ENCODE data around the gene DIP2C.

The DIP2C gene

GRCh38 chr10:625333-625696 lies 64.2 kb downstream of the DIP2C start:
- H3K27me3 ChIP-seq (ENCODE audit: insufficient read depth, low read length) = no peaks in the 10 kb centered on the region
- H2AFZ ChIP-seq (ENCODE audit: low read length, unreplicated experiment) = peak overlapping the region; percentile 37
- no peaks in the 10 kb centered on the region for H3K36me3 ChIP-seq (ENCODE audit: insufficient read depth, low read length)
- H3K4me1 ChIP-seq (ENCODE audit: control insufficient read depth, insufficient read depth, low read length, unreplicated experiment) = peaks cover 24% of the 10 kb centered on the region
- H3K79me2 ChIP-seq (ENCODE audit: control insufficient read depth, insufficient read depth, low read length, unreplicated experiment) = peaks cover 10% of the 10 kb centered on the region
- peak overlapping the region; percentile 38 for H3K4me3 ChIP-seq (ENCODE audit: low read depth, low read length)
- H3K27ac ChIP-seq (ENCODE audit: low read depth, low read length) = peak overlapping the region; percentile 76

GRCh38 chr10:624605-625332 lies 64.7 kb downstream of the DIP2C start:
- peak overlapping the region; percentile 38 for H3K4me3 ChIP-seq (ENCODE audit: low read depth, low read length)
- peak overlapping the region; percentile 37 for H2AFZ ChIP-seq (ENCODE audit: low read length, unreplicated experiment)
- H3K27ac ChIP-seq (ENCODE audit: low read depth, low read length) = peak overlapping the region; percentile 76
- no peaks in the 10 kb centered on the region for H3K36me3 ChIP-seq (ENCODE audit: insufficient read depth, low read length)
- H3K27me3 ChIP-seq (ENCODE audit: insufficient read depth, low read length) = no peaks in the 10 kb centered on the region
- H3K79me2 ChIP-seq (ENCODE audit: control insufficient read depth, insufficient read depth, low read length, unreplicated experiment) = peaks cover 10% of the 10 kb centered on the region
- H3K4me1 ChIP-seq (ENCODE audit: control insufficient read depth, insufficient read depth, low read length, unreplicated experiment) = peaks cover 24% of the 10 kb centered on the region

GRCh38 chr10:624312-624604 lies 65.2 kb downstream of the DIP2C start:
- Histone ChIP-seq H2AFZ (ENCODE audit: low read length, unreplicated experiment) (no peak overlapping the region), H3K79me2 (ENCODE audit: control insufficient read depth, insufficient read depth, low read length, unreplicated experiment) (peaks cover 10% of the 10 kb centered on the region), H3K4me1 (ENCODE audit: control insufficient read depth, insufficient read depth, low read length, unreplicated experiment) (peaks cover 24% of the 10 kb centered on the region), H3K4me3 (ENCODE audit: low read depth, low read length) (peak overlapping the region; percentile 38; the same call in 1 of the 2 replicates), H3K27me3 (ENCODE audit: insufficient read depth, low read length) (no peaks in the 10 kb centered on the region), H3K36me3 (ENCODE audit: insufficient read depth, low read length) (no peaks in the 10 kb centered on the region), H3K27ac (ENCODE audit: low read depth, low read length) (peak overlapping the region; percentile 76; the same call in 1 of the 2 replicates)

GRCh38 chr10:623477-624311 lies 65.8 kb downstream of the DIP2C start:
- Histone ChIP-seq H3K27ac (ENCODE audit: low read depth, low read length) (no peak overlapping the region), H3K36me3 (ENCODE audit: insufficient read depth, low read length) (no peaks in the 10 kb centered on the region), H2AFZ (ENCODE audit: low read length, unreplicated experiment) (no peak overlapping the region), H3K27me3 (ENCODE audit: insufficient read depth, low read length) (no peaks in the 10 kb centered on the region), H3K4me3 (ENCODE audit: low read depth, low read length) (no peak overlapping the region), H3K4me1 (ENCODE audit: control insufficient read depth, insufficient read depth, low read length, unreplicated experiment) (peaks cover 24% of the 10 kb centered on the region), H3K79me2 (ENCODE audit: control insufficient read depth, insufficient read depth, low read length, unreplicated experiment) (peaks cover 10% of the 10 kb centered on the region)

GRCh38 chr10:623014-623413 lies 66.5 kb downstream of the DIP2C start:
- Histone ChIP-seq H3K79me2 (ENCODE audit: control insufficient read depth, insufficient read depth, low read length, unreplicated experiment) (peaks cover 10% of the 10 kb centered on the region), H3K36me3 (ENCODE audit: insufficient read depth, low read length) (no peaks in the 10 kb centered on the region), H3K27me3 (ENCODE audit: insufficient read depth, low read length) (no peaks in the 10 kb centered on the region), H2AFZ (ENCODE audit: low read length, unreplicated experiment) (no peak overlapping the region), H3K4me1 (ENCODE audit: control insufficient read depth, insufficient read depth, low read length, unreplicated experiment) (peaks cover 24% of the 10 kb centered on the region), H3K4me3 (ENCODE audit: low read depth, low read length) (no peak overlapping the region), H3K27ac (ENCODE audit: low read depth, low read length) (no peak overlapping the region)

GRCh38 chr10:621981-622740 lies 67.3 kb downstream of the DIP2C start:
- no peak overlapping the region for H2AFZ ChIP-seq (ENCODE audit: low read length, unreplicated experiment)
- no peak overlapping the region for H3K27ac ChIP-seq (ENCODE audit: low read depth, low read length)
- H3K4me3 ChIP-seq (ENCODE audit: low read depth, low read length) = no peak overlapping the region
- no peaks in the 10 kb centered on the region for H3K36me3 ChIP-seq (ENCODE audit: insufficient read depth, low read length)
- H3K27me3 ChIP-seq (ENCODE audit: insufficient read depth, low read length) = no peaks in the 10 kb centered on the region
- peaks cover 10% of the 10 kb centered on the region for H3K79me2 ChIP-seq (ENCODE audit: control insufficient read depth, insufficient read depth, low read length, unreplicated experiment)
- peaks cover 24% of the 10 kb centered on the region for H3K4me1 ChIP-seq (ENCODE audit: control insufficient read depth, insufficient read depth, low read length, unreplicated experiment)

GRCh38 chr10:621513-621912 lies 68.0 kb downstream of the DIP2C start:
- Histone ChIP-seq H3K27me3 (ENCODE audit: insufficient read depth, low read length) (no peaks in the 10 kb centered on the region), H3K4me3 (ENCODE audit: low read depth, low read length) (no peak overlapping the region), H2AFZ (ENCODE audit: low read length, unreplicated experiment) (no peak overlapping the region), H3K36me3 (ENCODE audit: insufficient read depth, low read length) (no peaks in the 10 kb centered on the region), H3K27ac (ENCODE audit: low read depth, low read length) (no peak overlapping the region), H3K4me1 (ENCODE audit: control insufficient read depth, insufficient read depth, low read length, unreplicated experiment) (peaks cover 24% of the 10 kb centered on the region), H3K79me2 (ENCODE audit: control insufficient read depth, insufficient read depth, low read length, unreplicated experiment) (peaks cover 12% of the 10 kb centered on the region)

GRCh38 chr10:620971-621370 lies 68.5 kb downstream of the DIP2C start:
- Histone ChIP-seq H3K79me2 (ENCODE audit: control insufficient read depth, insufficient read depth, low read length, unreplicated experiment) (peaks cover 12% of the 10 kb centered on the region), H3K27ac (ENCODE audit: low read depth, low read length) (no peak overlapping the region), H3K27me3 (ENCODE audit: insufficient read depth, low read length) (no peaks in the 10 kb centered on the region), H2AFZ (ENCODE audit: low read length, unreplicated experiment) (no peak overlapping the region), H3K4me1 (ENCODE audit: control insufficient read depth, insufficient read depth, low read length, unreplicated experiment) (peaks cover 24% of the 10 kb centered on the region), H3K36me3 (ENCODE audit: insufficient read depth, low read length) (no peaks in the 10 kb centered on the region), H3K4me3 (ENCODE audit: low read depth, low read length) (no peak overlapping the region)

- H3K4me3 ChIP-seq (ENCODE audit: low read depth, low read length) = no peak overlapping the region
- no peak overlapping the region for H3K27ac ChIP-seq (ENCODE audit: low read depth, low read length)
- H2AFZ ChIP-seq (ENCODE audit: low read length, unreplicated experiment) = no peak overlapping the region
Observed at GRCh38 chr10:620417-620816, 69.1 kb downstream of the DIP2C start.

GRCh38 chr10:619710-620109 lies 69.8 kb downstream of the DIP2C start:
- Histone ChIP-seq H3K4me1 (ENCODE audit: control insufficient read depth, insufficient read depth, low read length, unreplicated experiment) (peaks cover 16% of the 10 kb centered on the region), H3K27me3 (ENCODE audit: insufficient read depth, low read length) (no peaks in the 10 kb centered on the region), H2AFZ (ENCODE audit: low read length, unreplicated experiment) (no peak overlapping the region), H3K36me3 (ENCODE audit: insufficient read depth, low read length) (no peaks in the 10 kb centered on the region), H3K79me2 (ENCODE audit: control insufficient read depth, insufficient read depth, low read length, unreplicated experiment) (peaks cover 12% of the 10 kb centered on the region), H3K4me3 (ENCODE audit: low read depth, low read length) (no peak overlapping the region), H3K27ac (ENCODE audit: low read depth, low read length) (no peak overlapping the region)

More at GRCh38 chr10:620417-620816, 69.1 kb downstream of the DIP2C start:
- H3K27me3 ChIP-seq (ENCODE audit: insufficient read depth, low read length) = no peaks in the 10 kb centered on the region
- H3K36me3 ChIP-seq (ENCODE audit: insufficient read depth, low read length) = no peaks in the 10 kb centered on the region
- peaks cover 12% of the 10 kb centered on the region for H3K79me2 ChIP-seq (ENCODE audit: control insufficient read depth, insufficient read depth, low read length, unreplicated experiment)
- peaks cover 23% of the 10 kb centered on the region for H3K4me1 ChIP-seq (ENCODE audit: control insufficient read depth, insufficient read depth, low read length, unreplicated experiment)

Measured in ACC112 (cell line).